ENCODE results near the gene LILRB2. TPM values are rescaled to one million over a fixed set of nuclear protein-coding genes. Genes with fewer than 3 reads are reported as not detected.
"Not testable (repeated sequence)": the region's sequence is repeated elsewhere in the genome, so short reads cannot be mapped to it uniquely, and the experiment has no call there.

Gene LILRB2
- total RNA-seq, 1 donor from 2014 or later = not detected

DNA sequence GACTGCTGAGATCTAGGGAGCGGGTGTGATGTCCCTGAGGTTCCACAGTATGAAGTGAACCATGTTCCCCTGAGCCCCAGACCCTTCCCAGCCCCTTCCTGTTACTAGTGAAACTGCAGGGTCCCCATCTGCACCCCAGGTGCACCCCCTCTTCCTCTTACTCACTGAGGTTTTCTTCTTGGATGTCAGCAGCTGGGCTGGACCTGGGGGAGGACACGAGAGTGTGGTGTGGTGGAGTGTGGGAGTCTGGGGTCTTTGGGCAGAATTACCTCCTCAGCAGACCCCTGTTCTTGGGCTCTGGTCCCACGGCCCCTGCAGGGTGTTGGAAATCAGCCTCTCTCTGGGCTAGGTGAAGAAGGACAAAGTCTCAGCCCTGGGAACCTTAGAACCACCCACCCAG, 35.0 kb downstream of the LILRB2 start:
- intact Hi-C loops (cut with micrococcal nuclease) = loop anchor here (5.0 kb wide), 1 partner anchor 141 kb away; no protein-coding TSS in a partner anchor

DNA sequence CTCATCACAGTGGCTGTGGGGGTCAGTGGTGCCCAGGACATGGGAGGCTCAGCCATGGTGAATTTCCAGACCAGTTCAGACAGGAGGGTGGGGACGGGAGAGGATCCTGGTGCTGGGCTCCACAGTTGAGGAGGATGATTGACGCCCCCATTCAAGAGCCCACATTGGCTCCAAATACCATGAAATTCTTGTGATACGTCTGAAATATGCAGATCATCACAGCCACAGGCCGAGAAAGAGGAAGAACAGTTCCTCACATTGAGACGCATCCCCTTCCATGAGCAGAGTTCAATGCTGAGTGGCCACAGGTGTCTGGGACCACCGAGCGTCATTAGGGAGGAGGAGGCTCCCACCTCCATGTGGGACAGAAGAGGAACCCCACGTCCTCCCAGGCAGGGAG, 37.1 kb downstream of the LILRB2 start:
- intact Hi-C loops (cut with micrococcal nuclease) = not testable (repeated sequence)

DNA sequence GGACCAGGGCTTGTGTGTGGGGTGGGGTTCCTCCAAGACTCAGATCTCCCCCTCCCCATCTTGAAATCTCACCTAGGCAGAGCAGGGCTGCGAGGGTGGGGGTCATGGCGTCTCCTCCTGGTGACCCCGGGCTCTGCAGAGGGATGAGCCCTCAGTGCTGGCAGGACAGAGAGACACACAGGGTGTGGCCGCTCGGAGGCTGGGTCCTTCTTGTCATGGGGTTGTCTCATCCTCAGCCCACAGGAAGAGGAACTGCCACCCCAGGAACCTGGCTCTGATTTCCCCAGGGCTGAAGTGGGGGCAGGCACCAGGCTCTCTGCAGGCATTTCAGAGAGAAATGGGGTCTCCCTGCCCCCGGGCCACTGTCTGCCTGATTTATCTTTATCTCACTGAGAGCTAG, 38.3 kb downstream of the LILRB2 start, which contains the start of gene LILRA6:
TSS of gene LILRA6 (minus strand) at position 145 of the 400 bp plus-strand sequence.
- intact Hi-C loops (cut with micrococcal nuclease) = not testable (repeated sequence)

DNA sequence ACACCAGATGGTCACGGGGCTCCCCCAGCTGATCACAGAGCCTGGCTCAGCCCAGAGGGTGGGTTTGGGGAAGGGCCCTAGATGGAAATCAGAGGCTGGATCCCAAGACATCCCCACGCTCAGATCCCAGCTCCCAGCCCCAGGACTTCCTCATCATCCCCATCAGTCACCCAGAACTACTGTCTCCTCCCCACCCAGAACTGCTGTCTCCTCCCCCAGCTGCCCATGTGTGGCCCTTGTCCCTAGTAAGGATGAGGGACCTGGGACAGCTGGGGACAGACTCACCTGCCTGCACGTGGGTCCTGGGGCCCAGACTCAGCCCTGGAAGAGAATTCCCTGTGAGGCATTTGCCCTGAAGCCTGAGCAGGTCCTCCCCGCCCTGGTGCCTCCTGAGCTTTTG, 38.7 kb downstream of the LILRB2 start:
- intact Hi-C loops (cut with micrococcal nuclease) = not testable (repeated sequence)

DNA sequence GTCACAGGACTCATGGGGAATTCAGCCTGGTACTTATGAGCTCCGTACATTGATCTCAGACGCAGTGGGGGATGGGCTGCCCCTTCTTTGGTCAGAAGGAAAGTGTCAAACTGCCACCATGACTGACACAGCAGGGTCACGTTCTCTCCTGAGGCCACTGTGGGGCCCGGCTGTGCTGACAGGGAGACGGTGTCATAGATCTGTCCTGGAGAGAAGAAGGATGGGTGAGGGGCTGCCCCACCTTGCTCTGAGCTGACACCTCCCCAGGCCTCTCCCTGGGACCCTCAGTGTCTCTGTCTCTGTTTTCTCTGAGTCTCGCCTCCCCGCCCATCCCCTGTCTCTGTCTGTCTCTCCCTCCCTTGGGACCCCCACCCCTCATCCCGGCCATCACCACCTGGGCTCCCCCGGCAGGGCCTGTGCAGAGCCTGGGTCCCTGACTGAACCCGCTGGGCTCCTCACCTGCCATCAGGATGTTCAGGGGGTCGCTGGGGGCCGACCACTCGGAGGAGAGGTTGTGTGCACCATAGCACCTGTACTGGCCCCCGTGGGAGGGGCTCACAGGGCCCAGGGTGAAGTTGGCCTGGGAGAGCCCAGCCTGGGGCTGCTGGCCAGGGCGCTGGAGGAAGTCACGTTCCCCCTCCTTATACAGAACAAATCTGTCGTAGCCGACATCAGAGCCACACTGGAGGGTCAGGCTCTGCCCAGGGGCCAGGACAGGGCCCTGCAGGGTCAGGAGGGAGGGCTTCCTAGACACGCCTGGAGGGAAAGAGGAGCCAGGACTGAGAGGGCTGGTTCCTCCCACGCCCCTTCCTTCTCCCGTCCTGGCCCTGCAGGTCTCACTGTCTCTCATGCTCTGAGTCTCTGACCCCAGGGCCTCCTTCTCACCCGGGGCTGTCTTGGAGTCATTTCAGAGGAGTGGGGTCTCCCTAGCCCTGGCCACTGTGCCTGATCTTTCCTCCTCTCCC, 40.3 kb downstream of the LILRB2 start:
- intact Hi-C loops (cut with micrococcal nuclease) = loop anchor here (2.0 kb wide), 1 partner anchor 18 kb away; the partner anchor contains the start of gene LILRB3

DNA sequence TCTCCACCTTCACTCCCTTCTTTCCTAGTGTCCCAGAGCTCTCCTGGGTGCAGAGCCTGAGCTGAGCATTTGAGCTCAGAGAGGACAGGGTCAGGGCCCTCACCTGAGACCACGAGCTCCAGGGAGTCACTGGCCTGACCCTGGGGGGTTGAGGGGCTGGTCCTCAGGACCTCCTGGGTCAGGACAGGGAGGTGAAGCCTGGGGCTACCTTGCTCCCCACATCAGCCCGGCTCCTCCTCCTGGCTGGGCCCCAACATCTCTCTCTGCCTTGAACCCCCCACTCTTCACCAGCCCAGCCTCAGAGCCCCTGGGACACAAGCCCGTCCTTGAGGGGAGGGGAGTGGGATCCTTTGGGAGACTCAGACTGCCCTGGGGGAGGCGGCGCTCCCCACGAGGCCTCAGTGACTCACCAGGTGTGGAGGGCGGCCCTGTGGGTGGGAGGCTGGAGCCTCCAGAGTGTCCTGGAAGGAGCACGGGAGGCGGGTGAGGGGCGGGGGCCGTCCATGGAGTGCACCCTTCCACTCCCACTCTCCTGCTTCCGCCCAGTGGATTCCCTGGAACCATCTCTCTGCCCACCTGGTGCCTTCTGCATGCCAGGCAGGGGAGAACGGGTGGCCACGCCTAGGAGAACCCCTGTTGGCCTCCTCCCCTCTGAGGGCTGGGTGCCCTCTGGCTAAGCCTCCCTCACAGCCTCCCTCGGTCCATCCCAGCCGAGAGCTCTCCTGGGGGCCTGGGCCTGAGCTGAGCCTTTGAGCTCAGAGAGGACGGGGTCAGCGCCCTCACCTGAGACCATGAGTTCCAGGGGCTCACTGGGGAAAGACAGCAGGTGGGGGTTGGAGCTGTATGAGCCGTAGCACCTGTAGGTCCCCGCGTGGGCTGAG, 41.2 kb downstream of the LILRB2 start:
- intact Hi-C loops (cut with micrococcal nuclease) = loop anchor here (2.0 kb wide), 1 partner anchor 17 kb away; the partner anchor contains the start of gene LILRB3

DNA sequence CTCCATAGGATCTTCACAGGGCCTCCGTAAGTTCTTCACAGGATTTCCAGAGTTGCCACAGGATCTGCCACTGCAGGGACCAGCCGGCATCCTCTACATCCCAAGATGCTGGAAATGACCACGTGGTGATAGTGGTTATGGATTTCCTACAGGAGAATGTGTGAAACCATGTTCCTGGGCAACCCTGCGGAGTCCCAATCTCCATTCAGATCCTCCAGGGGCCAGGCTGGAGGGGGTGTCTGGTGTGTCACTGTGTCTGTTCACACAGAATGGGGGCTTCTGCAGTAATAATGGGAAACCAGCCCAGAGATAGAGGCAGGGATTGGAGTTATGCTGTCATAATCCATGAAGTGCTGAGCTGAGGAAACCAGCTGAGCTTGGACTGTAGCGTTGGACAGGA, 47.0 kb downstream of the LILRB2 start:
- intact Hi-C loops (cut with micrococcal nuclease) = no loop called here

DNA sequence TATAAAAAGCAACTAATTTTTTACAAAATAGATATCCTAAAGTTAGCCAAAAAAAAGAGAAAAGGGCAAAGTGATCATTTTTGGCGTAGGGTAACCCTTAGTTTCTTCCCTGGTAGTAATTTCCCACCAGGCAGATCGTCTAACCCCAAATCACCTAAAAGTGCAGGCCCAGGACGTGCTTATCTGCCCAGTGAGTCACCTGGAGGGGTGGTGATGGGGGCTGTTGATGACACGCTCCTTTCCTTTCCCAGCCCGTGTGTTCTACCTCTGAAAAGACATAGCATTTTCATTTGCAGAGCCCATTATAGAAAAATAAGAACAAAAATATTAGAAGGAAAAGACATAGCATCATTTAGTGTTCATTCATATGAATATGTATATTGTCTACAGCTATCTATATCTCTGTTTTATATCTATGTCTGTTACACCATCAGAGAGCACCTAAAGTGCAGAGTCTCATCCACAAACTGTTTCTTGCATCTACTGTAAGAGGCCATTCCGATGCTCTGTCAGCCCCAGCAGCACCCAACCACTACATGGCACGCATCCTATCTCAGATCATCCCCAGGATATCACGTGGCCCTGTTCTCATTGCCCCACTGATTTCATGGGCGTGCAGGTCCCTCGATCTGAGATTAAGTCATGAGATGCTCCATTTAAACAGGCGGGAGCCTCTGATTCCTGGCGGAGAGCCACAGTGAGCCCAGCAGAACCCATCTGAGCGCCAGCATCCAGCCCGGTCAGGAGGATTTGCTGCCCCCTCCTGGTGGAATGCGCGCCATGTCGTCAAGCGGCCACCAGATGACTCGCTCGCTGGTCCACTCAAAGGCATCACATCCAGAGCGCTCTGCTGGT, 49.6 kb downstream of the LILRB2 start:
- intact Hi-C loops (cut with micrococcal nuclease) = loop anchor here (1.0 to 2.0 kb wide), 3 partner anchors 21 to 63 kb away; partner anchors contain the start of gene RPS9

DNA sequence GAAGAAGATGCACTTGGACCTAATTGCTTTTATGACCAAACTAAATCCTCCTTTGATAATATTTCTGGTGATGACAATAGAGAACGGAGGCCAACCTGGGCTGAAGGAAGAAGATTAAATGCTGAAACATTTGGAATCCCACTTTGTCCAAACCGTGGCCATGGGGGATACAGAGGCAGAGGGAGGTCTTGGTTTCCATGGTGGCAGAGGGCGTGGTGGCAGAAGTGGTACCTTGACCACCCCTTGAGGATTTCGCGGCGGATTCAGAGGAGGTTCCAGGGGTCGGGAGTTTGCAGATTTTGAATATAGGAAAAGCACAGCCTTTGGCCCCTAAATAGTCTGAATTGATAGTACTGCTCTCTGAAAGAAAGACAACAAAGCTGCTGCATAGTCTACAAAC, 50.9 kb downstream of the LILRB2 start:
- intact Hi-C loops (cut with micrococcal nuclease) = loop anchor here (2.0 kb wide), 1 partner anchor 19 kb away; no protein-coding TSS in a partner anchor

DNA sequence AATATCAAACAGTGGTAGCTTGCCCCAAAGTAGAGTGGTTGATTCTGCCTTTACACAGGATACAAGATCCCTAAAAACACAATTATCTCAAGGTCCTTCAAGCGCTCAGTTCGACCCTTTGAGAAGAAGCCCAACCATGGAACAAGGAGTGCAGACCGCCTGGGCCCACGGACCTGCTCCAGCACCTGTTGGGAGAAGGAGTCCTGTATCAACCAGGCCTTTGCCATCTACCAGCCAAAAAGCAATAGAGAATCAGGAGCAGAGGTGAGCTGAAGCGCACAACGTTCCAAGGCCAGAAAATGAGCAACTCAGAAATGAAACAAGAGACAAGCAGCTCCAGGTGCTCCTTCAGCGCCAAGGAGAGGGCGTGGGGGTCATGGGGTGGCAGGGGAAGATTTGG, 51.8 kb downstream of the LILRB2 start:
- intact Hi-C loops (cut with micrococcal nuclease) = no loop called here

DNA sequence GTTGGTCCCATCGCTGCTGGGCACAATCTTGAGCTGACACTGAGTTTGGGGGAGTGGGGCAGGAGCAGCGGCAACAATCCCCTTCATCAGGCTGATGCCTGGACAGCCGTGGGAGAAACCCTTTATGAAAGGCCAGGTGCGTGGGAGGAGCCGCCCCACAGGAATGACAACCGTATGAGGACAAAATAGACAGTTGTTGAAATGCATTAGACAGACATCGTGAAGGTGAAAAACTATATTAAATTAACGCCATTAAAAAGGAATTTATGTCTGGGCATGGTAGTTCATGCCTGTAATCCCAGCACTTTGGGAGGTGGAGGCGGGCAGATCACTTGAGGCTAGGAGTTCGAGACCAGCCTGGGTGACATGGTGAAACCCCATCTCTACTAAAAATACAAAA, 56.3 kb downstream of the LILRB2 start:
- intact Hi-C loops (cut with micrococcal nuclease) = not testable (repeated sequence)

DNA sequence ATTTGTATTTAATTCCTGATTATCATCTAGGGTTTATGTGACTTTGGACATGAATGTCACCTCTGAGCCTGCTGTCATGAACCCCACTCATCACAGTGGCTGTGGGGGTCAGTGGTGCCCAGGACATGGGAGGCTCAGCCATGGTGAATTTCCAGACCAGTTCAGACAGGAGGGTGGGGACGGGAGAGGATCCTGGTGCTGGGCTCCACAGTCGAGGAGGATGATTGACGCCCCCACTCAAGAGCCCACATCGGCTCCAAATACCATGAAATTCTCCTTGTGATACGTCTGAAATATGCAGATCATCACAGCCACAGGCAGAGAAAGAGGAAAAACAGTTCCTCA, 57.0 kb downstream of the LILRB2 start:
- intact Hi-C loops (cut with micrococcal nuclease) = loop anchor here (2.0 kb wide), 1 partner anchor 17 kb away; no protein-coding TSS in a partner anchor

Other genes starting within 250 kb of the LILRB2 start
- gene VSTM1, start 217.2 kb downstream of the LILRB2 start, total RNA-seq = not detected in 2 replicates
- gene TARM1, start 199.7 kb downstream of the LILRB2 start, total RNA-seq = not detected in 2 replicates
- gene OSCAR, start 180.3 kb downstream of the LILRB2 start, total RNA-seq = 0.22 TPM in 1 of 2 replicates, not detected in the other
- 108 and 124 TPM in 2 replicates for gene NDUFA3, start 178.3 kb downstream of the LILRB2 start, total RNA-seq
- 39.3 and 48.5 TPM in 2 replicates for gene TFPT, start 165.5 kb downstream of the LILRB2 start, total RNA-seq
- 71.4 and 76.7 TPM in 2 replicates for gene PRPF31, start 165.4 kb downstream of the LILRB2 start, total RNA-seq
- 64.3 and 64.8 TPM in 2 replicates for gene CNOT3, start 143.3 kb downstream of the LILRB2 start, total RNA-seq
- gene LENG1, start 121.4 kb downstream of the LILRB2 start, total RNA-seq = 7.1 and 8.9 TPM in 2 replicates
- gene TMC4, start 108.0 kb downstream of the LILRB2 start, total RNA-seq = 4.6 and 4.9 TPM in 2 replicates
- 54.2 and 60.6 TPM in 2 replicates for gene MBOAT7, start 91.5 kb downstream of the LILRB2 start, total RNA-seq
- 9.7 and 10.6 TPM in 2 replicates for gene TSEN34, start 89.8 kb downstream of the LILRB2 start, total RNA-seq
- 1,118 and 1,120 TPM in 2 replicates for gene RPS9, start 80.3 kb downstream of the LILRB2 start, total RNA-seq
- 3.9 and 5.0 TPM in 2 replicates for gene LILRB3, start 58.1 kb downstream of the LILRB2 start, total RNA-seq
- gene LILRA6, start 38.3 kb downstream of the LILRB2 start, total RNA-seq = 0.63 and 1.1 TPM in 2 replicates
- gene LILRB5, start 23.8 kb downstream of the LILRB2 start, total RNA-seq = not detected in 2 replicates
- not detected in 2 replicates for gene LILRA5, start 32.1 kb upstream of the LILRB2 start, total RNA-seq
- not detected in 2 replicates for gene LILRA4, start 58.1 kb upstream of the LILRB2 start, total RNA-seq
- 94.0 and 99.5 TPM in 2 replicates for gene LAIR1, start 83.8 kb upstream of the LILRB2 start, total RNA-seq
- 2.2 and 2.4 TPM in 2 replicates for gene TTYH1, start 134.4 kb upstream of the LILRB2 start, total RNA-seq
- gene LENG8, start 168.1 kb upstream of the LILRB2 start, total RNA-seq = 199 and 214 TPM in 2 replicates
- gene LENG9, start 182.7 kb upstream of the LILRB2 start, total RNA-seq = 6.0 and 7.1 TPM in 2 replicates
- gene CDC42EP5, start 192.2 kb upstream of the LILRB2 start, total RNA-seq = not detected in 2 replicates
- 12.0 and 16.2 TPM in 2 replicates for gene LAIR2, start 221.7 kb upstream of the LILRB2 start, total RNA-seq